ENCODE data around the gene NUDT17.

GRCh38 chr1:145871994-145872924 is 26.8 kb downstream of the NUDT17 start:
- TF ChIP-seq POLR2AphosphoS5 (IDR thresholded peaks at IDR 0.05; ENCODE audit: borderline replicate concordance, low read depth, low read length) (no peak), EZH2 (IDR thresholded peaks at IDR 0.05) (no peak)
